HEK293 (cell line): Measurements from ENCODE around the gene WARS2.

Experiments used
- KLF1 ChIP-seq: fragments of 450-650 bp; formaldehyde crosslinking; IDR thresholded peaks from 2 replicates; pipeline ENCODE4 v1.5.1; 2016; ENCODE audit warnings: missing biosample characterization, missing genetic modification characterization
- SCRT2 ChIP-seq: fragments of 450-650 bp; formaldehyde crosslinking; IDR thresholded peaks from 2 replicates; pipeline ENCODE4 v1.5.1; 2016; ENCODE audit warnings: missing biosample characterization, missing genetic modification characterization
- WT1 ChIP-seq: fragments of 450-650 bp; formaldehyde crosslinking; IDR thresholded peaks from 2 replicates; pipeline ENCODE4 v1.5.1; 2016; ENCODE audit warnings: missing biosample characterization, missing genetic modification characterization
- ZNF776 ChIP-seq: fragments of 450-650 bp; formaldehyde crosslinking; IDR thresholded peaks from 2 replicates; pipeline ENCODE4 v1.5.0; 2017; ENCODE audit warnings: missing biosample characterization, missing genetic modification characterization, borderline replicate concordance
- TF ChIP-seq, protein P1 (sequence below): fragments of 450-650 bp; formaldehyde crosslinking; IDR thresholded peaks from 2 replicates; pipeline ENCODE4 v1.5.1; 2016; ENCODE audit warnings: missing biosample characterization, missing genetic modification characterization

DNA sequence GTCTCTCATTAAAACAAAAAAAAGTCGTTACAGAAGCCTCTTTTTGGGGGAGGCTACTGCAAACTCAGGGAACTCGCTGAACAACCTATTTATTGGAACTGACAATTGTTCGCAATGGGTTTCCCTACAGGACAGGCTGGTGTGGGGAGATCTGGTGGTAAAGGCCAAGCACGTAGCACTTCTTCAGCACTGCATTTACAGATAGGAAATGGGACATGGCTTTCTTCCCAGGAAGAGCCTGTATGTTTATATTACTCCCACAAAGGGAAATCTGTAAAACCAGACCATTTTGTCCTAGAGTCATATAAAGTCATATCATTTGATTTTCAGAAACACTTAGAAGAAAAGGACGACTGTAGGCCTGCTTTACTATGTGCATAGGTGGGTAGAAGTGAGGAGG, 113.5 kb downstream of the WARS2 start:
- TF ChIP-seq, protein P1, sequence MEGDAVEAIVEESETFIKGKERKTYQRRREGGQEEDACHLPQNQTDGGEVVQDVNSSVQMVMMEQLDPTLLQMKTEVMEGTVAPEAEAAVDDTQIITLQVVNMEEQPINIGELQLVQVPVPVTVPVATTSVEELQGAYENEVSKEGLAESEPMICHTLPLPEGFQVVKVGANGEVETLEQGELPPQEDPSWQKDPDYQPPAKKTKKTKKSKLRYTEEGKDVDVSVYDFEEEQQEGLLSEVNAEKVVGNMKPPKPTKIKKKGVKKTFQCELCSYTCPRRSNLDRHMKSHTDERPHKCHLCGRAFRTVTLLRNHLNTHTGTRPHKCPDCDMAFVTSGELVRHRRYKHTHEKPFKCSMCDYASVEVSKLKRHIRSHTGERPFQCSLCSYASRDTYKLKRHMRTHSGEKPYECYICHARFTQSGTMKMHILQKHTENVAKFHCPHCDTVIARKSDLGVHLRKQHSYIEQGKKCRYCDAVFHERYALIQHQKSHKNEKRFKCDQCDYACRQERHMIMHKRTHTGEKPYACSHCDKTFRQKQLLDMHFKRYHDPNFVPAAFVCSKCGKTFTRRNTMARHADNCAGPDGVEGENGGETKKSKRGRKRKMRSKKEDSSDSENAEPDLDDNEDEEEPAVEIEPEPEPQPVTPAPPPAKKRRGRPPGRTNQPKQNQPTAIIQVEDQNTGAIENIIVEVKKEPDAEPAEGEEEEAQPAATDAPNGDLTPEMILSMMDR (tag by site-specific recombination): no peak
- no peak for TF ChIP-seq ZNF776 (tag by site-specific recombination)
- no peak for TF ChIP-seq KLF1
- TF ChIP-seq SCRT2 (tag by site-specific recombination): no peak
- TF ChIP-seq WT1 (tag by site-specific recombination): no peak
